LHCN-M2 (cell line): ENCODE results near the gene CD44. TPM values are rescaled to one million over a fixed set of nuclear protein-coding genes. Genes with fewer than 3 reads are reported as not detected.

ENCODE experiments used
- DNase-seq: peaks from one replicate; pipeline ENCODE4 v3.0.0-alpha.2; 2012; ENCODE audit warnings: low read depth
- total RNA-seq: library from RNA; depleted of rRNA; stranded (reverse); fragments of >200 nt; gene quantifications from 2 replicates; pipeline ENCODE4 v1.2.3, GENCODE V29; 2014

Gene CD44
- total RNA-seq, 1 experiment from 2014 or later, result 215 TPM

DNA sequence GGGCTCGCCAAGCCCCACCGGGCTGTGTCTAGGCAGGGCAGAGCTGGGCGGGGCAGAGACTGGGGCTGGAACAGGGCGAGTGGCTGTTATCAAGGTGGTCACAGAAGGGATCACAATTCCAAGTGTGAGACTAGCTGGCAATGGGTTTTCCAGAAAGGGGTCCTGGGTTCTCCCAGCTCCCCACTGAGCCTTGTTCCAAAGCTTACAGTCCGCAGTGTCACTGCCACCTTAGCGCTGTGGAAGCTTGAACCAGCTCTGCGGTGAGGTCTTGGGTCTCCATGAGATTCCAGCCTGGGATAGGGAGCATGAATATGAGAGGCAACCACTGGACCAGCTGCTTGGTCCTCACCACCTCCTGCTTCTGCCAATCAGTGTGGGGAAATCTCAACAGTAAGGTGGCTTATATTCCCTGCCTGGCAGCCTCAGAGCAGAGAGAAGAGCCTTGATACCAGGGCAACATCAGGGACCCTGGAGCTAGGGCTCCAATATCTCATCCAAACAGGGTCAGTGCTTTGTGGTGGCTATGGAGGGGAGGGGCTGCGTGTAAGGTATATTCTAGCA, 831 bp downstream of the CD44 start:
- peak; percentile 91 for DNase-seq

DNA sequence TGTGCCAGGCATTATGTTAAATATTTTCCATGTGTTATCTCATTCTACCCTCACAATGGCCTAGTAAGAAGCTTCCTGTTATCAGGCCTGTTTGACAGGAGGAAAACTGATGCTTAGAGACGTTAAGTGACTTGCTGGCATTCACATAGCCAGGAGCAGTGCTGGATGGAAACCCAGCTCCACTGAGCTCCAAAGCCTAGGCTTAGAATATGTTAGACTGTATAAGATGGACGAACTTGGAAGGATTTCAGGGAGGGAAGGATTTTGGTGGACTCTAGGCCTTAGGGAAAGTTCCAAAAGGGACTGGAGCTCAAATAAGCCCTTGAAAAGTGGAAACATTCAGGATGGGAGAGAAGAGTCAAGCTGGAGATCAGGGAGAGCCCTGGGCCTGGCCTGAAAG, 2.1 kb downstream of the CD44 start:
- no peak for DNase-seq

DNA sequence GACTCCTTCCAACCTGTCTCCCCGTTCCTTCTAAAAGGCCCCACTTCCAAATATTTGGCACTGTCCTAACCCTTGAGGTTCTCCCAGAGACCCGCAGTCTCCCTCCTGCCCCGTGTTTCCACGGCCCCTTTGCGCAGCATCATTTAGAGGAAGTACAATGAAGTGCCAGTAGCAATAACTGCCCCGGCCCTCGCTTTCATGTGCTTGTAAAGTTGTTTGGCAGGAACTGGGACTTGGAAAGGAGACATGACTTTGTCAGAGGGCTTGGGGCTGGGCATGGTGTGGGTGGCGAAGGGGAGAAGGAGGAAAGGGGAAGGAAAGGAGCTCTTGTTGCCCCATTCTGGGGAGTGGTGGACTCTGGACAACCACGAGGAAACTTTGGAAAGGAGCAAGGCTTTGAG, 2.6 kb downstream of the CD44 start:
- DNase-seq, result no peak

DNA sequence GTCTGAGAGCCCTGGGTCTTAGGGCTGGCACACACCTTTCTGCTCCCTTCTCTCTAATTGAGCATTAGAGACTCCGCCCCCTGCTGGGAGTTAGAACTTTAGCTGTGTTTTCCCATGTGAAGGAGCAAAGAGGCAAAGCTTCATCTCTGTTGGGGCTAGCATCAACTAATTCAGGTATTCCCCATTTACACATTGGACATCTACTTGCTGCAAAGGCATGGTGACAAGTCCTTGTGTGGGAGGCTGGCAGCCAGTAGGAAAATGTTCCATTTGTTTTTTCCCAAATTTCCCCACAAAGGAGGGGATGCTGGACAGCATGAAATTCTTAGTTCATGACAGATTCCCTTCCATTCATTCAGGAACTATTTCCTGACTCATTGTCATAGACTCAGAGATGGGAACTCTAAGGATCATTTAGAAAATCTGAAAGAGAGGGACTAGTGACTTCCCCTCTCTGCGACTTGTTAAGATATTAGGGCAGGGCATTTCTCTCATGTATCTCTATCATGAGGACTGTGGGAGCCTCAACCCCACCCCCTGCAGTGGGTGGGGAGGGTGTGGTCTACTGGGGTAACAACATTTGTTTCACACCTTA, 3.6 kb downstream of the CD44 start:
- peak; percentile 77 for DNase-seq

DNA sequence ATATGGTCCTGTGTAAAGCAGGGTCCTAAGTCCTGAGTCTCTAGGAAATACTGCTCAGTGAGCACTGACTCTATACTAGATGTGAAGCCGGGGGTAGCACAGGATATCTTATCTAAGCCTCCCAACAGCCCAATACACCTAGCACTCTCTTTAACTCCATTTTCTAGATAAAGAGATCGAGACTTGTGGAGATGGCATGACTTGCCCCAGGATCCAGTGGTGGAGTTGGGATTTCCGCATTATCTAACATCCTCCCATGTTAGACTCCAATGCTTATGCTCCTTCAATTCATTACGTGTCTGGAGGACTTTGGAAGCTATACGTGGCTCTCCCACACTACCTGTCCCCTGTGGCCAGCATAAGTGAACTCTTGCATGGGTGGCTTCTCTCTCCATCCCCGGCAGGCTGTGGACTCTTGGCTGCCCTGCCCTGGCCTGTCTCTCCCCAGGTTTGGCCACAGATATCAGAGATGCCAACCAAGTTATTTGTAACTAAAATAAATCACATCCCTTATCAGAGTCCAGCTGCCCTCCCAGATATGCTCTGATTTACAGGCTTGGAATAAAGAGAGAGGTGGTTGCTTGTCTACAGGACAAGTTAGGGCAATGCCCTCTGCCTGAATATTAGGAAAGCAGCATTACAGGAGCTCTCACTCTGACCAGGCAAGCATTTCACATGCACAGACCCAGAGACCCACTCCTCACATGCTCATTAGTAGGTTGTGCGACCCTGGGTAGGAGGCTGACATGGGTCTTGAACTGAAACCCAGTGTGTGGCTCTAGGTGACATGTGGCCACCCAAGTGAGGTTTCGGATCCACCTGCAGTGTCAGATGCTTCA, 4.5 kb downstream of the CD44 start:
- DNase-seq, result no peak

DNA sequence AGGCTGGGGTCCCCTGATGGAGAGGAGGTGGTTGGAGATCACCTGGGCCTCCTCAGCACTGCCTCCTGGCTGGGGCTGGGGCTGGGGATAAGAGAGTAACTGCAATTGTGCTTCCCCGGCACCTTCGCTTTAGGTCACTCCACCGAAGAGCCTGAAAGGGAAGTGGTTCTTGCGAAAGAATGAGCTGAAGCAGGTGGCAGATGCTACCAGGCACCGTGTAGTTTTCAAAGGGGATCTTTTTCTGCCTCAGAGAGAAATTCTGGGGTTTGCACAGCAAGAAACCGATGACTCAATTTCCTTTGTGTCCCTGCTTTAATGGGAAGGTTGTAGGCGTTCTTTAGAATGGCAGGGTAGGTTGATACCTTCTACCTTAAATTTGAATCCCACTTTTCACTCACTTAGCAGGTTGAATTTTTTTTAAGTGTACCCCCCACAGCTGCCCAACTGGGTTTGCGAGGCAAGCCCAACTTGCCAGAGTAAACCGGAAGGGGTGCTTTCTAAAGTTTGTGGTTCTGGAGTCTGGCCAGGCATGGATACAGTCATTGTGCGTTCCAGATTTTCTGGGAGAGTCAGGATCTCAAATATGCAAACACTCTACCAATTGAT, 5.3 kb downstream of the CD44 start:
- DNase-seq, result peak; percentile 86

DNA sequence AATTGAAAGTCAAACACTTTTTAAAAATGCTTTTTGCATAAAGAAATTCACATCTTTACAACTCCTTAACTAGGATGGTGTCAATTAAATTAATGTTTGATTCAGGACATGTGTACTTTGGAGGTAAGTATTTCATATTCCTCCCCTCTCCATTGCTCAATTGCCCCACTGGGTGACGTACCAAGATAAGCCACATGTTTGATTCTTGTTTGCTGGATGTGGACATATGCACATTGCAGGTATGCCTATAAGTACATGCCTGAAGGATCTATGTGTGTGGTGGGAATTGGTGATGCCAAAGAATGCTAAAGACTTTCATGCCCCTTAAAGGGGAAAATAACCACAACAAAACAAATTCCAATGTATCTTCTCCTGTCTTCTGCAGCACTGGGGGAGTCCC, 5.8 kb downstream of the CD44 start:
- no peak for DNase-seq

DNA sequence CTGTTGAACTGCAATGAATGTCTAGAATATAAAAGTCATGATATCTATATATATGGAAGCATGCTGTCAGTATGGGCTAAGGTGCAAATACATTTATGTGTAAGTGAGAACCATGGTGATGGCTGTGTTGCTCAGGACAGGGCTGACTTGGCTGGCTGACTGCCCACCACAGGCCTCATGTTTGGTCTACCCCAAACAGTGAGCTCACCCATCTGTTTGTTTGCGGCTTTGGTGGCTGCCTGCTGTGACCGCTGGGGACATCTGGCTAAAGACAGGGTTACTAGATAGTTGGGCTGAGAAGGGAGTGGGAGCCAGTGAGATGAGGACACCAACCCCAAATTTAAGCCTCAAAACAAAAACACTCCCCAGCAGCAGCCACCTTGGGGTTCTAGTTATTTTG, 6.3 kb downstream of the CD44 start:
- DNase-seq, result peak; percentile 88

DNA sequence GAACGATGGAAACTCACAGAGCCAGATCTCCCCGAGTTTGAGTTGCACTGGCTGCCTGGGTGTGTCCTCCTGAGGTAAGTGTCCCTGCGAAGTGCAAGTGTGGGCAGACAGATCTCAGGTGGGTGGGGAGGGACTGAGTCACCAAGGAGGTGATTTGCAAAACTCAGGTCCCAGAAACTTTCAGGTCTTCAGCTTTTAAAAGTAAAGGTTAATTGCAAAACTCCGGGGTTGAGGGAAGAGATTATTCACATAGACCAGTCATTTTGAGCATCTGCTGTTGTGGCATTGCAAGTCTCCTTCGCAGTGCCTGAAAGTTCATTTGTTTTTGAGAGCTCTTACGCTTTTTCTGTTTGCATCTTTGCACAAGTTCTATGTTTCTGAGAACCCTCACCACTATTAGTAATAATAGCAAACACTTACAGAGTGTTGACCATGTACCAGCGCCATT, 7.1 kb downstream of the CD44 start:
- DNase-seq, result no peak

DNA sequence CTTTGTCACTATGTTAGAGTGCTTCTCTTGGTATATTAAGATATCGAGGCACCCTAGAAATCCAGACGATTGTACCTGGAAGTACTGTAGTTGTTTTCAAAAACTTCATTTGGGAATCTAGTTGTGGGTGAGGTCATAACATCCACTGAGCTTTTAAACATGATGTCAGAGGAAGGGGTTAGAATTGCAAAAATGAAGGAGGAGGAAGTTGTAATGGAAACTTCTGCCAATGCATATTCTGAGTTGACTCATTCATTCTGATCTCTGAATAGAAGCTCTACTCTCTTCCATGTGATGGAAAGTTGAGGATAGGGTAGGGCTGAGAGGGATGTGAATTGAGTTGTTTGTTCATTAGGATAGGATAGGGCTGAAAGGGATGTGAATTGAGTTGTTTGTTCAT, 7.7 kb downstream of the CD44 start:
- DNase-seq, result no peak

DNA sequence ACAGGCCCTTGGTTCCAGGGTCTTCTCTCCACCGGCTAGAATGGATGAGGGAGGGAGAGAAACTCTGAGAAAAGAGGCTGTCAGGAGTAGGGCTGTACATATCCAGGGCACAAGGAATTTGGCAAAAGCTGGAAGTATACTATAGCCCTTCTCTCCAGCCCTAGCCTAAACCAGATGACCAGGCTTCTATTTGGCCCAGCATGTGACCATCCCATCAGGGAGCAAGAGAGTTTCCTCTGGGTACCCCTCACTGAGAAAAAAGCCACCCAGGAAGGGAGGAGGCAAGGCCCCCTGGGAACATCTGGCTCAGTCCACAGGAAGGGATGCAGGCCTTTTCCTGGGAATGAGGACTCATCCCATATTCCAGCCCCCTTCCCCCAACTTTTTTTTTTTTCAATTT, 8.3 kb downstream of the CD44 start:
- no peak for DNase-seq

DNA sequence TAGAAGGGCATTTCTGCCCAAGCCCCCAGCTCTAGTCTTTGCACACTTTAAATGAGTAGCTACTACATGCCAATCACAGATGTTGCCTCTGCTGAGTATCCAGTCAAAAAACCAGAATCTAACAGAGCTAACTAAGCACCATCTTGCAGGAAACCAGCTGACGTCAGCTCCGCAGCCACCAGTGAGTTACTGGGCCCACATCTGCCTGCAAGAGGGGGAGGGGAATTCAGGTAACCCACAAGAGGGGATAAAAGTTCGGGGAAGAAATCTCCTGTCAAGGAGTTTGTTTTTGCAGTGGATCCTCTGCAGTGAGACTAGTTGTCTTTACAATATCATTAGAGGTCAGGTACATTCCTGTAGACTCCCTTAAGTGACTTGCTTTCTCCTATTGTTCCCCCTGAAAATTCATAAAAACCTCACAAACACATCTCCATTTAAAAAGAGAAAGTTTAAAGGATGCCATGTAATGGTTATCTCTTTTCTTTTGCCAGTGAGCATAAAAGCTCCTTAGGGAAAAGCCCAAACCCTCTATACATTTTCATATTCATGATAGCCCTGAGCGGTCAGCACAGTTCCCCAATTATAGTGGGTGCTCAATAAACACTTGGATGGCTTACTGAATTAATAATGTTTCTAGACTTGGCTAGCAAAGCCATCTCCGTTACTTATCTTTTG, 9.3 kb downstream of the CD44 start:
- no peak for DNase-seq

DNA sequence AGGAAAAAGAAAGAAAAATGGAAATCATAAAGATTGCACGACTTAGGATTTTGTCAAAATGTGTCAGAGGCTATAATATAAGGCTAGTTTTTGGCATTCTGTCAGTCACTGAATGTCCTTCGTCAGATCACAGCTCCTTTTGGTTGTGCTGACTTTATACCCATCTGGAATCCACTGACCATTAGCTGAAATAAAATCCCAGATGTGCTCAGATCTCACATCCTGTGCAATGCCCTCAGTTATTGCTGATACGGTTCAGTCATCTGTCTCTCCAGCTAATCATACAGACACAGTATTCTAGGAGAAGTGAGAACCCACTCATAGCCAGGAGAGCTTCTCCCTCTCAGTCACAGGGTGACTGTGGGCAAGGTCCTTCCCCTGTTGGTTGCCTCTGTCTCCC, 11.5 kb downstream of the CD44 start:
- DNase-seq, result no peak

DNA sequence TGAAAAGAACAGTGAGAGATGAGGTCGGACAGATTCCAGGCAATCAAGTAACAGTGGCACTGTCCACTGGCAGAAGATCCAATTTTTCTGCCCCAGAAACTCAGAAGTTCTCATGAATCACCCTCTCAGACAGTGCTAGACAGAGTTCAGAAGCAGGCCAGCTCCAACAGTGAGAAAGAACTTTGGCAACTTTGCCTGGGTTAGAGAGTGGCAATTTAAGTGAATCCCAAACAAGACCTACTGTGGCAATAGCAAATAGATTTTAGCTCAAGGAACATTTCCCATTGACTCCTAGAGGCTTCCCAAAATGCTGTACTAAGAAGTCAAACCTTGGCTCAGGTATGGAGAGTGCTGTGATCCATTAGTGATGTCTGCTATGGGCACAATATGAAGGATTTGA, 12.3 kb downstream of the CD44 start:
- no peak for DNase-seq

DNA sequence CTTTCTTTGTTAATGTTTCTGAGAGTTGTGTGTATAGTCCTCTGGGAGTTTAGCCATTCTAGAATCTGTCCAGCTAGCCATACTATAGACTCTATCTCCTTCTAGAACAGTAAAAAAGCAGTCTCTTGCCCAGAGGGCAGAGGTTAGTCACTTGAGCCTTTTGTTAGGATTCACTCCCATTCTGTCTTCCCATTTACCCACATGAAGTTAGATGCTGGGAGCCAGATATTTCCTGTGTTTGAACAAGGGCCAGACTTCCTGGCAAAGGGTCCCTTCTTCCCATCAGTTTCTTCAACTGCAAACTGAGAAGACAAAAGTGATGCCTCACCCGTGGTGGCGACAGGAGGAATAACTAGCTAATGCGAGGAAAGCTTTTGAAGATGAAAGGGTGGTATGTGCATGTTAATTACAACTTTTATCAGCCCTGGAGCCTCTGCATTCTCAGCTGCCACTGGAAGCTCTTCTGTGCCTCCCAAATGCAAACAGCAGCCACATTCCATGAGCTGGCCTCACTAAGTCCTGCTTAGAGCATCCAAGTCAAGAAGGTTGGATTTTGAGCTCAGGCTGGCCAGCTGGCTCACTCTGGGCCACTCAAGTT, 12.8 kb downstream of the CD44 start:
- no peak for DNase-seq

DNA sequence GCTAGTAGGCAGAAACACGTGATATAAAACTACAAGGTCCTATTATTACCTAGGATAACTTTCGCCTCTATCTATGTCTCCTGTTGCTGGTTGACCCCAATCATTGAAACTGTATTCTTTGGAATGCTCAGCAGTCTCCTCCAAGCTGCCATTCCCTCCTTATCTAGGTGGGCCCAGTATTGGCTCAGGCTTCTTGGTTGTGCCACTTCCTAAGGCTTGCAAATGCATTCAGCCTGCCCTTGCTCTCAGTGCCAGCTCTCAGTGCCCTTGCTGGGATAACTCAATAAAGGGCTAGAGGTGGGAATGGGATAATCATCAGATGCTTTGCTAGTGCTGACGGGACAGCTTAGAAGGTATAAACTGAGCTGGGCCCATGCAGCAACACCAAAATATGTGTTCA, 13.6 kb downstream of the CD44 start:
- DNase-seq, result no peak

DNA sequence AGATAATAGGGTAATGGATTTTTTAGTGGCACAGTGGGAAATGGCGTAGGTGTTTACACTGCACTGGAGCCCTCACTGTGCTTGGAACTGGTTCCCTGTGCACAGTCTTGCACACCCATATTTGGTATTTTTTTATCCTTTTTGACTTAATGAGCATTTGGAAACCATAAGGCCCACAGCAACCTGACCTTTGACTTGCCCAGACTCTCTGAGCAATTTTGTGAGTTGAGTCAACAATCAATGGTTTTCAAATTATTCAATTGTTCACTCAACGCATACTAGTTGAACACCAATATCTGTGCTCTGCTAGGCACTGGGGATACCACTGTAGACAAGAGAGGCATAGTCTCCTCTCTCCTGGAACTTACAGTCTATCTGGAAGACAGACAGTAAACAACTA, 14.3 kb downstream of the CD44 start:
- no peak for DNase-seq

DNA sequence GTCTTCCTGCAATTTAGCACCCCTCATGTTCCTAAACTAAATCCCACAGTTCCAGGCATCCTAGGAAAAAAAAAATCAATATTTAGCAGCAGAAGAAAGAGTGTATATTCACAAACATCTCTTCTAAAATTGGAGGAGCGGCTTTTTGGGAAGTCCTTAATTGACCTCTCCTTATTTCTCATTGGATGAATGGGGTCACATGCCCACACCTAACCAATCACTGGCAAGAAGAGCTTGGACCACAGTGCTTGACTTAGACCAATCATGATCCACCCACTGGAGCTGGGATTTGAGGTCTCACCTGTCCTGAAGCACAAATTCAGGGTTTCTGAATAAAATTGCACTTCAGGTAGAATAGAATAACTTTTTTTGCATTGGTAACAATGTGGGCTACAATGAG, 16.0 kb downstream of the CD44 start:
- DNase-seq, result no peak

DNA sequence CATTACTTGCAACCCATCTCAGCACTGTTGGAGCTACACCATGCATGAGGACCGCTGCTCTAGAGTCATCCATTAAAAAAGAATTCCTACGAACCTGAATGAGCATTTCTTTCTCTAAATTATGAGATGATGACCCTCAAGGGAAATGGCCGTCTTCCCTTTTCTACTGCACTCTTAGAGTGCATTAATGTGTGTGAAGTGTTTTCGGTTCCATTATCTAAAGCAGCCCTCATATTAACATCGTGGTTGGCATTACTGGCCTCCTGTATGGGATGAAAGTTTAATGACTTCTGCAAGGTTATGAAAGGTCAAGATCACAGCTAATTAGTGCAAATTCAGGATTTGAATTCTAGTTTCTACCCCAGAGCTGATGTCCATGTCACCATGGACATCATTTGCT, 16.7 kb downstream of the CD44 start:
- DNase-seq, result no peak

DNA sequence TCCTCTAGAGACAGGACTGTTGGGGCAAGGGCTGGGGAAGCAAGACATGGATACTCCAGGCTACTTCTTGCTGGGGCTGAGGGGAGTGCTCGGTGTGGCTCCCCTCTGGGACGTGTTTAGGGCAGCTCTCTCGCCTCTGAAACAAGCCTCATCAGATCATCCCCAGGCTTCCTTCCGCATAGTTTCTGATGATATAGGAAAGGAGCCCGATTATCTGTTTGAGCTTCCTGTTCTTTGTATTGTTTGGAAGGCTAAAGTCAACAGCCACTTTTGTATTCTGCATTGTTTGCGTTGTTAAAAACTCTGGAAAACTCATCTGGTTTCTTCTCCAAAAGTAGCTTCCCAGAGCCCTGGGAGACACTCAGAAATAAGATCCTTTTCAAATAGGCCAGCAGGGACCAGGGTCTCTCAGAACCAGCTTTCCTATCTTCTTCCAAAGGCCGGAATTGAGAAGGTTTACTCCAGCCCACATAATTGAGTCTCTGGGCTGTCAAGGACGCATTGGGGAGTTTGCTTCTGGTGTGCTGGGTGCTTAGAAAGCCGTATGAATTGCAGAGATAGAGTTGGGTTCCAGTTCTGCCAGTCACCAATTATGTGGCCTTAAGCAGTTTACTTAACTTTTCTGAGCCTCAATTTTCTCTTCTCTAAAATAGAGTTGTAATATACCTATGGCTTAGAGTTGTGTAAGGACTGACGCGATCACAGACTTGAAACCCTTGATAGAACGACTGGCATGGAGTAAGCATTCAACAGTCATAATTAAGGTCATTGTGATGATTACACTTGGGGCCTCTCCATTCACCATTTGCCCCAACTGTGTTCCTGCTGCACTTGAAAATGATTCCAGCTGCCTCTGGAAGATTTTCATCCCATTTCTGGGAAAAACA, 19.1 kb downstream of the CD44 start:
- DNase-seq, result no peak
